Astrocyte (in vitro differentiated cells and primary cell): ENCODE data around the gene DYNLL1. TPM values are rescaled to one million over a fixed set of nuclear protein-coding genes. Genes with fewer than 3 reads are reported as not detected.

Experiments used
- DNase-seq: peaks from one replicate; pipeline ENCODE4 v3.0.0-alpha.2; 2010; ENCODE audit warnings: low read depth
- FAIRE-seq: peaks from 2 replicates; lab custom pipeline; 2011; peaks lifted over from hg19 to GRCh38; lab: Jason Lieb, UNC
- H2AFZ ChIP-seq: 2 replicates; pipeline ENCODE4 v1.6.0; 2012; ENCODE audit warnings: low read depth, low read length, inconsistent platforms
- H3K27ac ChIP-seq: 2 replicates; pipeline ENCODE4 v1.5.1; 2011; ENCODE audit warnings: low read depth, low read length, inconsistent platforms
- H3K27me3 ChIP-seq: 2 replicates; pipeline ENCODE4 v1.6.0; 2011; ENCODE audit warnings: low read length, inconsistent platforms; ENCODE audit not compliant: insufficient read depth
- H3K36me3 ChIP-seq: 2 replicates; pipeline ENCODE4 v1.5.1; 2011; ENCODE audit warnings: low read length, inconsistent platforms; ENCODE audit not compliant: insufficient read depth
- H3K4me1 ChIP-seq: 2 replicates; pipeline ENCODE4 v1.5.1; 2011; ENCODE audit warnings: low read length, inconsistent platforms; ENCODE audit not compliant: insufficient read depth
- H3K4me2 ChIP-seq: 2 replicates; pipeline ENCODE4 v1.6.0; 2012; ENCODE audit warnings: low read length, inconsistent platforms
- H3K4me3 ChIP-seq: 2 replicates; pipeline ENCODE4 v1.5.1; 2011; ENCODE audit warnings: low read depth, mild to moderate bottlenecking, low read length, inconsistent platforms; ENCODE audit not compliant: insufficient read depth
- H3K79me2 ChIP-seq: 2 replicates; pipeline ENCODE4 v1.6.0; 2012; ENCODE audit warnings: mild to moderate bottlenecking, low read length, inconsistent platforms; ENCODE audit not compliant: insufficient read depth
- H3K9ac ChIP-seq: 2 replicates; pipeline ENCODE4 v1.6.0; 2012; ENCODE audit warnings: mild to moderate bottlenecking, low read length, inconsistent platforms
- H3K9me3 ChIP-seq: 2 replicates; pipeline ENCODE4 v1.5.1; 2012; ENCODE audit warnings: low read depth, mild to moderate bottlenecking, low read length, inconsistent platforms; ENCODE audit not compliant: insufficient read depth
- H4K20me1 ChIP-seq: 2 replicates; pipeline ENCODE4 v1.6.0; 2012; ENCODE audit warnings: low read length, inconsistent platforms; ENCODE audit not compliant: insufficient read depth
- H3K27ac Mint-ChIP-seq: one replicate; pipeline ENCODE4 v1.8.0; 2021; ENCODE audit warnings: mild to moderate bottlenecking, mixed read lengths; ENCODE audit not compliant: unreplicated experiment
- H3K27me3 Mint-ChIP-seq: one replicate; pipeline ENCODE4 v1.8.0; 2021; ENCODE audit warnings: low read depth, mixed read lengths; ENCODE audit not compliant: unreplicated experiment
- H3K36me3 Mint-ChIP-seq: one replicate; pipeline ENCODE4 v1.8.0; 2021; ENCODE audit warnings: low read depth, mixed read lengths; ENCODE audit not compliant: unreplicated experiment
- H3K4me1 Mint-ChIP-seq: one replicate; pipeline ENCODE4 v1.8.0; 2021; ENCODE audit warnings: low read depth, mixed read lengths; ENCODE audit not compliant: unreplicated experiment
- H3K4me3 Mint-ChIP-seq: one replicate; pipeline ENCODE4 v1.8.0; 2021; ENCODE audit warnings: mild to moderate bottlenecking, moderate library complexity, mixed read lengths; ENCODE audit not compliant: unreplicated experiment
- H3K9me3 Mint-ChIP-seq: one replicate; pipeline ENCODE4 v1.8.0; 2021; ENCODE audit warnings: mild to moderate bottlenecking, mixed read lengths; ENCODE audit not compliant: unreplicated experiment
- CTCF ChIP-seq: IDR thresholded peaks from 2 replicates; pipeline ENCODE4 v1.5.1; 2011; ENCODE audit warnings: low read depth, mild to moderate bottlenecking, inconsistent platforms, low read length, moderate library complexity; ENCODE audit not compliant: insufficient read depth
- EZH2 ChIP-seq: IDR thresholded peaks from 2 replicates; pipeline ENCODE4 v1.6.1; 2012; ENCODE audit warnings: mild to moderate bottlenecking, low read length, inconsistent platforms; ENCODE audit not compliant: insufficient read depth
- total RNA-seq: library from RNA; stranded (reverse); gene quantifications from 2 replicates; pipeline ENCODE4 v1.2.1, GENCODE V29; 2021

DYNLL1 gene
- total RNA-seq, 1 donor from 2014 or later = 500 TPM

- Mint-ChIP-seq H3K4me1 (peaks cover 4% of the 10 kb centered on the region), H3K4me3 (peak overlapping the region; percentile 20), H3K27me3 (no peaks in the 10 kb centered on the region), H3K9me3 (no peaks in the 10 kb centered on the region), H3K36me3 (peaks cover 14% of the 10 kb centered on the region), H3K27ac (peak overlapping the region; percentile 55)
- no peak overlapping the region for H2AFZ ChIP-seq
- no peaks in the 10 kb centered on the region for H3K27me3 ChIP-seq
- no peaks in the 10 kb centered on the region for H3K4me1 ChIP-seq
- DNase-seq (no peak), FAIRE-seq (no peak)
- TF ChIP-seq EZH2 (no peak), CTCF (no peak)
- no peak overlapping the region for H3K27ac ChIP-seq
- peaks cover 3% of the 10 kb centered on the region for H4K20me1 ChIP-seq
- no peak overlapping the region for H3K9ac ChIP-seq
- no peaks in the 10 kb centered on the region for H3K9me3 ChIP-seq
- H3K4me2 ChIP-seq = no peak overlapping the region
- no peak overlapping the region for H3K4me3 ChIP-seq
- no peaks in the 10 kb centered on the region for H3K36me3 ChIP-seq
- H3K79me2 ChIP-seq = no peaks in the 10 kb centered on the region
Measured at GRCh38 chr12:120488057-120488640, 7.8 kb upstream of the DYNLL1 start.

GRCh38 chr12:120489018-120489417 lies 6.9 kb upstream of the DYNLL1 start:
- Histone ChIP-seq H3K27ac (no peak overlapping the region), H3K4me2 (no peak overlapping the region), H4K20me1 (peaks cover 3% of the 10 kb centered on the region), H3K9ac (no peak overlapping the region), H3K4me3 (no peak overlapping the region), H3K27me3 (no peaks in the 10 kb centered on the region), H3K79me2 (no peaks in the 10 kb centered on the region), H3K4me1 (no peaks in the 10 kb centered on the region), H2AFZ (no peak overlapping the region), H3K36me3 (no peaks in the 10 kb centered on the region), H3K9me3 (no peaks in the 10 kb centered on the region)
- no peak for TF ChIP-seq EZH2
- TF ChIP-seq CTCF = no peak
- peaks cover 4% of the 10 kb centered on the region for H3K4me1 Mint-ChIP-seq
- H3K4me3 Mint-ChIP-seq = no peak overlapping the region
- H3K27ac Mint-ChIP-seq = no peak overlapping the region
- H3K36me3 Mint-ChIP-seq = peaks cover 13% of the 10 kb centered on the region
- H3K27me3 Mint-ChIP-seq = no peaks in the 10 kb centered on the region
- FAIRE-seq = no peak
- DNase-seq = no peak
- no peaks in the 10 kb centered on the region for H3K9me3 Mint-ChIP-seq

GRCh38 chr12:120490325-120490724 lies 5.6 kb upstream of the DYNLL1 start:
- H3K4me2 ChIP-seq = no peak overlapping the region
- Mint-ChIP-seq H3K27ac (no peak overlapping the region), H3K4me1 (peaks cover 11% of the 10 kb centered on the region), H3K27me3 (no peaks in the 10 kb centered on the region), H3K36me3 (peaks cover 15% of the 10 kb centered on the region), H3K4me3 (no peak overlapping the region), H3K9me3 (no peaks in the 10 kb centered on the region)
- peaks cover 10% of the 10 kb centered on the region for H3K79me2 ChIP-seq
- no peak overlapping the region for H3K27ac ChIP-seq
- DNase-seq (no peak), FAIRE-seq (no peak)
- no peaks in the 10 kb centered on the region for H3K9me3 ChIP-seq
- peaks cover 3% of the 10 kb centered on the region for H4K20me1 ChIP-seq
- no peak overlapping the region for H2AFZ ChIP-seq
- no peaks in the 10 kb centered on the region for H3K36me3 ChIP-seq
- peaks cover 8% of the 10 kb centered on the region for H3K4me1 ChIP-seq
- no peak overlapping the region for H3K9ac ChIP-seq
- H3K27me3 ChIP-seq = no peaks in the 10 kb centered on the region
- no peak for TF ChIP-seq EZH2
- no peak for TF ChIP-seq CTCF
- no peak overlapping the region for H3K4me3 ChIP-seq
